ENCODE measurements around the gene NMRAL1.

DNA sequence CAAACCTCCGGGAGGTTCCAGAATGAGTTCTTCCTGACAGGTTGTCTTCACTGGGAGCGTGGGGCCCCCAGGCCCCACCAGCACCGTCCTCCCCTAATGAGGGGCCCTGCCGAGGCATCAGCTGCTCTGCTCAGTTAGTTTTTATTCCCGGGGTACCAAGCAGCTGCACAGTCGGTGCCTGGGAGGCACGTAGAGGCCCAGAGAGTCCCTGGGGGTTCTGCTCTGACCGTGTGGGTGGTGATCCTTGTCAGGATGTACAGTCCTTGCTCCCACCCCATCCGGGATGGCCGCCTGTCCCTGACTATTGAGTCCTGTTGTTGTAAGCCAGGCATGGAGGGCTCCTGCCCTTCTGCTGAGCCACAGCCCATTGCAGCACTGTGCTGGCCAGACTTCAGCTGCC lies 18.5 kb downstream of the NMRAL1 start:
- TF ChIP-seq, protein P1, sequence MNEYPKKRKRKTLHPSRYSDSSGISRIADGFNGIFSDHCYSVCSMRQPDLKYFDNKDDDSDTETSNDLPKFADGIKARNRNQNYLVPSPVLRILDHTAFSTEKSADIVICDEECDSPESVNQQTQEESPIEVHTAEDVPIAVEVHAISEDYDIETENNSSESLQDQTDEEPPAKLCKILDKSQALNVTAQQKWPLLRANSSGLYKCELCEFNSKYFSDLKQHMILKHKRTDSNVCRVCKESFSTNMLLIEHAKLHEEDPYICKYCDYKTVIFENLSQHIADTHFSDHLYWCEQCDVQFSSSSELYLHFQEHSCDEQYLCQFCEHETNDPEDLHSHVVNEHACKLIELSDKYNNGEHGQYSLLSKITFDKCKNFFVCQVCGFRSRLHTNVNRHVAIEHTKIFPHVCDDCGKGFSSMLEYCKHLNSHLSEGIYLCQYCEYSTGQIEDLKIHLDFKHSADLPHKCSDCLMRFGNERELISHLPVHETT (tag by site-specific recombination; IDR thresholded peaks at IDR 0.05): no peak
- no peak for TF ChIP-seq ZBTB48 (tag by site-specific recombination; IDR thresholded peaks at IDR 0.05)

Data from HEK293 (cell line).